ENCODE data around the gene ATP5MK. TPM values are rescaled to one million over a fixed set of nuclear protein-coding genes. Genes with fewer than 3 reads are reported as not detected.
A peak's percentile ranks its signal among the peaks of the same experiment; 100 is the strongest.
"Not testable (repeated sequence)": the region's sequence is repeated elsewhere in the genome, so short reads cannot be mapped to it uniquely, and the experiment has no call there.

Gene ATP5MK
- total RNA-seq, 2 donors from 2014 or later, result 870 to 985 TPM

DNA sequence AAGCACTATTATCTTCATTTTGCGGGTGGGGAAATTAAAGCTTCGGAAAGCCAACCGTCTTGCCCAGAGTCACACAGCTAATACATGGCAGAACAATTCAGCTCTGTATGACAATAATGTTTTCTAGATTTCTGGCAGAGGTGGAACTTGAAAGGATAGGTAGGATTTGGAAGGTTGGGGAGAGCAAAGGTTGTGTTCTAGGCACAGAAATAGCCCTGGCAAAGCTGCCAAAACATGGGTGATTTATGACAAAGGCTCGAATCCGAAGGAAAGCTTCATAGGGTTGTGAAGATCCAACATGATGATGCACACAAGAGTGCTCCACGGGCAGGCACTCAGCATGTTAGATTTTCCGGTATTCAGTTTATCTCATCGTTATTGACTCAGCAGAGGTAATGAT lies 19.3 kb upstream of the ATP5MK start:
- no peak for DNase-seq
- no peak for ATAC-seq

DNA sequence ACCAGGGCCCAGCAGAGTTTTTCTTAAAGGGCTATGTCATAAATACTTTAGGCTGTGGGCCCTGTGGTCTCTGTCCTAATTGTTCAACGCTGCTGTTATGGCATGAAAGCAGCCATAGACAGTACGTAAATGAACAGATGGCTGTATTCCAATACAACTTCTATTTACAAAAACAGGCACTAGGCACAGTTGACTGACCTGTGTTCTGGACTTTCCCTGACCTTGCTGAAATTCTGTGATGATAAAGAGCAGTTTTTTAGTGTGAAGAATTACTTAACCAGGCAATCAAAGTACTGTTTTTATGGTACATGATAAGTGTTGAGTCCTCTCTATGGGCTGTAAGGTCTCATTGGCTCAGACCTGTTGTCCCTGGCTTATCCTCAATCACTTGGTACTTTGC lies 17.3 kb upstream of the ATP5MK start:
- intact Hi-C loops (cut with DNase I), result no loop called here
- ATAC-seq, result no peak
- no peak for DNase-seq

More for the DNA sequence above, 19.3 kb upstream of the ATP5MK start:
- intact Hi-C loops (cut with DNase I), result loop anchor here in 1 of 2 donors (5.0 kb wide), 1 partner anchor 72 kb away; no protein-coding TSS in a partner anchor

DNA sequence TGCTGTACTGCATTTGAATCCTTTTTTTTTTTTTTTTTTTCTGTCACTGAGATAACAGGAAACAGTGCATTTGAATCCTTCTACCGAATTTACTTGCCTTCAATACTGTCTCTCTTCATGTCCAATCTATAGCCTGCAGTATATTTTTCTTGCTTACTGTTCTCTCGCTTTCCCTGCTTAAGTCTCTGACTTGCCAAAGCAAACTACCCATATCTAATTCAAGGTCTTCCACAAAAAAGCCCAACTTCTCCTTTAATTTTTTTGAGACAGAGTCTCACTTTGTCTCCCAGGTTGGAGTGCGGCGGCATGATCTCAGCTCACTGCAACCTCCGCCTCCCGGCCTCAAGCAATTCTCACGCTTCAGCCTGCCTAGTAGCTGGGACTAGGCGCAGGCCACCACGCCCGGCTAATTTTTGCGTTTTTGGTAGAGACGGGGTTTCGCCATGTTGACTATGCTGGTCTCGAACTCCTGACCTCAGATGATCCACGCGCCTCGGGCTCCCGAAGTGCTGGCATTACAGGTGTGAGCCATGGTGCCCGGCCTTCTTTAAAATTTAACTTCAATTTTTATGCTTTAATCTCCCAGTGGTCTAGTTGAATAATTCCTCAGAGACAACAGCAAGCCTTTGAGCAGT lies 1.0 kb upstream of the ATP5MK start:
- ATAC-seq, result no peak
- intact Hi-C loops (cut with DNase I), result no loop called here
- DNase-seq, result no peak

DNA sequence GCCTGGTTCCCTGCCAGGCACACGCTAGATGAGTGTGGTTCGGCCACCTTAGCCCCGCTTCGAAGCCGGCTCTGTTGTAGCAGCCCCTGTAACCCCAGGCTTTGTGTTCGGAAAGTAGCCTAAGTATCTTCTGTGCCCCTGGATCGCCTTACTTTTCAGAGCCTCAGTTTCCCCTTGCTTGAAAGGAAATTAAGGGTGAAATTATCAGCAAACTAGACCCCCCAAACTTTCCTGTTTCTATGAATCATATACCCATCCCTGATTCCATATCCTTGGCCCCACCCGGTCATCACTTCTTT lies 463 bp upstream of the ATP5MK start:
- ATAC-seq (no peak), DNase-seq (no peak)
- intact Hi-C loops (cut with DNase I), result no loop called here

DNA sequence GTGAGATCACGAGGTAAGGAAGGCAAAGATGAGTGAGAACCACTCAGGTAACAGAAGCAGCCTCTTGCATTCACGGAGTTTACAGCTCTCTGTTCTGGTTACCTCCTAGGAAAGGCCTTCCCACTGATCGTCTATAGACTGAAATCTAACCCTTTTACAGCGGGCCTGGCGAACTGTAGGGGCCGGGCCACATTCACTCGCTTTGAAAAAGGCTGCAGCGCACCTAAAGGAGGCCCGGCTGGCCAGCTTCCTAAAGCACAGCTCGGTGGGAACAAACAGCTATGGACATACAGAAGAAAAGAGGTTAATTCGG lies 565 bp downstream of the ATP5MK start:
- no peak for DNase-seq
- intact Hi-C loops (cut with DNase I), result no loop called here
- peak; percentile 12 to 26 for ATAC-seq

DNA sequence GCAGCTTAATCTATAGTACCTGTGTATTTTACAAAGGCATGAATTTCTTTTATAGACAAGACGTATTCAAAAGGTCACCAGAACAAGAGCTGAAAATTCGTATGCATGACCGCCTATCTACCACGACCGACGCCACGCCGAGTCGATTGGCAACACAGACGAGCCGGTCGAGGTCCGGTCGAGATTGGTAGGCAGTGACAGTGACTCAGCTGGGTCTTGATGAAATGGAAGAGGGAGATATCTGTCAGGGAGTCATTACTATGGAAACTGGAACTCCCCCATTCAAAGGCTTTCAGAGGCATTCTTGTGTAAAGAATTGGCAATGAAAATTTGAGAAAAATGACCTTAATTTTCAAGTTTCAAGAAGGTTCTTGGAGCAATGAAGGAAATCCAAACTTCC lies 2.1 kb downstream of the ATP5MK start:
- intact Hi-C loops (cut with DNase I), result no loop called here
- DNase-seq, result no peak
- ATAC-seq, result no peak

DNA sequence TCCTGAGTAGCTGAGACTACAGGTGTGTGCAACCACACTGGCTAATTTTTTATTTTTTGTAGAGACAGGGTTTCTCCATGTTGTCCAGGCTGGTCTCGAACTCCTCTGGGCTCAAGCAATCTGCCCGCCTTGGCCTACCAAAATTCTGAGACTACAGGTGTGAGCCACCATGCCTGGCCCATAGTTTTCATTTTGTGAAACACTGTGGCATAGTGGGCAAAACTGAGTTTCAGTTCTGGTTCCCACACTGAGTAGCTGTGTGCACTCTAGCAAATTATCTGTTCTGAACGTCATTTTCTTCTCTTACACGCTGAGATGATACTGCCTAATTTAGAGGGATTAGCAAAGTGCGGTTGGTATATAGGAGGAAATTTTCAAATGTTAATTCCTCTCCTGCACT lies 13.5 kb downstream of the ATP5MK start:
- intact Hi-C loops (cut with DNase I), result no loop called here
- DNase-seq, result no peak
- ATAC-seq, result no peak

DNA sequence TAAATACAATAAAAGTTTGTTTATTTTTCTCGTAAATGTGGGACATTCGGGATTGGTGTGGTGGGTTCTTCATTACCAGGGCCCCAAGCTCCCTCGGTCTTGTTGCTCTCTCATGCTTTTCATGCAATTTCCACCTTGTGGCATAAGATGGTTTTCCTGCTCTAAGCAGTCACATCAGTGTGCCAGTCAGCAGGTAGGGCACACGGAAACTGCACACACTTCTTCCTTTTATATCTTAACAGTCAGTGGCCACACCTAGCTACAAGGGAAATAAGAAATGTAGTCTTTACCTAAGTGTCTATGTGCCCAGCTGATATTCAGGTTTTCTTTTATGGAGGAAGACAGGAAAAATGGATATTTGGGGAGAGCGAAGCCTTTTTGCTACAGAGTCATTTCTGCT lies 22.0 kb downstream of the ATP5MK start:
- DNase-seq (no peak), ATAC-seq (no peak)
- intact Hi-C loops (cut with DNase I), result no loop called here

DNA sequence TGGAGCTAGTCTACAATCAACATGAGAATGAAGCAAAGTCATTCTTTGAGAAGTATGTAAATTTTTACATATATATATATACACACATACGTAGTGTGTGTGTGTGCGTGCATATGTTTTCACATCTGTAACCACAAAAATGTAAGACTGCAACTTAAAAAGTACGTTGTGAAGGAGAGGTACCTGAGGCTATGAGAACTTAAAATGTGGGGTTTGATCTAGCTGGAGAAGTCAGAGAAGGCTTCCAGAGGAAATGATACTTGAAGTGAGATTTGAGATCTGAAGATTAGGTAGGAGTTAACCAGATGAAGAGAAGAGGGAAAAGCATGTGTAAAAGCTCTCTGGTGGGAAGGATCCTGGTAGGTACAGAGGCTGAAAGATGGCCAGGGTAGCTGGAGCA lies 22.7 kb downstream of the ATP5MK start:
- intact Hi-C loops (cut with DNase I), result no loop called here
- DNase-seq (no peak), ATAC-seq (no peak)

DNA sequence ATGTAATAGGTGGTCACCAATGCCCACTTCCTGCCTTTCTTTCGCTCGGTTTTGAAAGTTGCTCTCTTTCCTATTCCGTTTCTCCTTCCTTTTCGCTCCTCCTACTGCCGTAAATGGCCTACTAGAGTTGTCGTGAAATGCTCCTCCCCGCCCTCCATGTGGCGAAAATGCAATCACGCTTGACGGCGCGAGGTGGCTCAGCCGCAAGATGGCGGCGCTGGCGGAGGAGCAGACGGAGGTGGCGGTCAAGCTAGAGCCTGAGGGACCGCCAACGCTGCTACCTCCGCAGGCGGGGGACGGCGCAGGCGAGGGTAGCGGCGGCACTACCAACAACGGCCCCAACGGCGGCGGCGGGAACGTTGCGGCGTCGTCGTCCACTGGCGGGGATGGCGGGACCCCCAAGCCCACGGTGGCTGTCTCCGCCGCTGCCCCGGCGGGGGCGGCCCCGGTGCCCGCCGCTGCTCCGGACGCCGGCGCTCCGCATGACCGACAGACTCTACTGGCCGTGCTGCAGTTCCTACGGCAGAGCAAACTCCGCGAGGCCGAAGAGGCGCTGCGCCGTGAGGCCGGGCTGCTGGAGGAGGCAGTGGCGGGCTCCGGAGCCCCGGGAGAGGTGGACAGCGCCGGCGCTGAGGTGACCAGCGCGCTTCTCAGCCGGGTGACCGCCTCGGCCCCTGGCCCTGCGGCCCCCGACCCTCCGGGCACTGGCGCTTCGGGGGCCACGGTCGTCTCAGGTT lies 28.3 kb downstream of the ATP5MK start, which contains the start of gene TAF5:
Gene TAF5 (plus strand): TSS at position 195 of the 737 bp plus-strand sequence. CDS start 14 bp downstream, at position 209.
- intact Hi-C loops (cut with DNase I), result no loop called here
- DNase-seq (peak; percentile 92), ATAC-seq (peak; percentile 91 to 93)

DNA sequence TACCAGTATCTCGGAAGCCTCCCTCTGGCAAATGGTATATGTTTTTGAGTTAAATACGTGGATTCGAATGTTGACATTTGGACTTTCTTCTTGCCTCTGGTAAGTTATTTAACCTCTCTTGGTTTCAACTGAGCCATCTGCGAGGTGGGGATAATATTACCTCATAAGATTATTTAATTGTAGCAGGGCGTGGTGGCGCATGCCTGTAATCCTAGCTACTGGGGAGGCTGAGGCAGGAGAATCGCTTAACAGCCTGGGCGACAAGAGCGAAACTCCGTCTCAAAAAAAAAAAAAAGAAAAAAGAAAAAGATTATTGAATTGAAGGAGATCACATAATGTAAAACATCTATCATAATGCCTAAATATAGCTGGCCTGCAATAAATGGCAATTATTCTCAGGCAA lies 28.9 kb downstream of the ATP5MK start:
- DNase-seq (no peak), ATAC-seq (no peak)
- intact Hi-C loops (cut with DNase I), result no loop called here

DNA sequence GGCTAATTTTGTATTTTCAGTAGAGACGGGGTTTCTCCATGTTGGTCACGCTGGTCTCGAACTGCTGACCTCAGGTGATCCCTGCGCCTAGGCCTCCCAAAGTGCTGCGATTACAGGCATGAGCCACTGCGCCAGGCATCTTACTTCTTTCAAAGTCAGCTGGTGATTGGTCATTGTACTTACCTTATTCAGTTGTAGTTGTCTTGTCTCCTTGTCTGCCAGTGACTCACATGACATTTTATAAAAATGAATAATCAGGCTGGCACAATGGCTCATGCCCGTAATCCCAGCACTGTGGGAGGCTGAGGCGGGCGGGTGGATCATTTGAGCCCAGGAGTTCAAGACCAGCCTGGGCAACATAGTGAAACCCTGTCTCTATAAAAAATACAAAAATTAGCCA lies 35.5 kb downstream of the ATP5MK start:
- ATAC-seq; intact Hi-C loops (cut with DNase I); DNase-seq: not testable (repeated sequence)

DNA sequence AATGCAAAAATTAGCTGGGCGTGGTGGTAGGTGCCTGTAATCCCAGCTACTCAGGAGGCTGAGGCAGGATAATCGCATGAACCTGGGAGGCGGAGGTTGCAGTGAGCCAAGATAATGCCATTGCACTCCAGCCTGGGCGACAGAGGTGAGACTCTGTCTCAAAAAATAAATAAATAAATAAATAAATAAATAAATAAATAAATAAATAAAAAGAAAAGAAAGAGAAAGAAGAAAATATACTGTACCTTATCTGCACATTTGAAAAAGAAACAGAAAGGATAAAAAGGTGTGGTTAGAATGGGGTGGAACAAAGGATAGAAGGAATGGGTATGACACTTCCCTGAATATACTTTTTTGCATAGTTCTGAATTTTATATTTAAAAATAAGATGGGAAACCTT lies 36.8 kb downstream of the ATP5MK start:
- DNase-seq; intact Hi-C loops (cut with DNase I); ATAC-seq: not testable (repeated sequence)

DNA sequence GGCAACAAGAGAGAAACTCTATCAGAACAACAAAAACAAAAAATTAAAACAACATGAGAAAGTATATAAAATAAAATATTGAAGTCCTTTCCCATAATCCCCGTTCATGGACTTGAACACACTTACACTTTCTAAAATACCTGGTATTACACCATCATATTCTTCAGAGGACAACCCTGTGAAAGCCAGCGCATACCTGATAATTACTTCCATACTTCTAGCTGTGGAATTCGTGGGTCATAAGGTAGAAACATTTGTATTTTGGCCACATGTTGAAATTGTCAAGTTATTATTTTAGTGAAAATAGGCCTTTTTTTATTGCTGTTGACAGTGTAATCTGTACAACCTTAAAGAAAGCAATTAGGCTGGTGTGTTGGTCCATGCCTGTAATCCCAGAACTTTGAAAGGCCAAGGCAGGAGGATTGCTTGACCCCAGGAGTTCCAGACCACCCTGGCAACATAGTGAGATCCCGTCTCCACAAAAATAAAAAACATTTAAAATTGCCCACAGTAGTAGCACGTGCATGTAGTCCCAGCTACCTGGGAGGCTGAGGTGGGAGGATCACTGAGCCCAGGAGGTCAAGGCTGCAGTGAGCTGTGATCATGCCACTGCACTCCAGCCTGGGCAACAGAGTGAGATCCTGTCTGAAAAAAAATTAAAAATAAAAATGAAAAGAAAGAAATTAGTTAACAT lies 40.2 kb downstream of the ATP5MK start:
- DNase-seq (no peak), ATAC-seq (no peak)
- intact Hi-C loops (cut with DNase I), result no loop called here

DNA sequence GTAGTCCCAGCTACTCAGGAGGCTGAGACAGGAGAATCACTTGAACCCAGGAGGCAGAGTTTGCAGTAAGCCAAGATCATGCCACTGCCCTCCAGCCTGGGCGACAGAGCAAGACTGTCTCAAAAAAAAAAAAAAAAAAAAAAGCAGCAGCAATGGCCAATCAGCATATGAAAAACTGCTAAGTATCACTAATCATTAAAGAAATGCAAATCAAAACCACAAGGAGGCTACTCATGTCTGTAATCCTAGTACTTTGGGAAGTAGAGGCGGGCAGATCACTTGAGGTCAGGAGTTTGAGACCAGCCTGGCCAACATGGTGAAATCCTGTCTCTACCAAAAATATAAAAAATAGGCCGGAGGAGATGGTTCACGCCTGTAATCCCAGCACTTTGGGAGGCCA lies 41.7 kb downstream of the ATP5MK start:
- intact Hi-C loops (cut with DNase I); ATAC-seq: not testable (repeated sequence)

DNA sequence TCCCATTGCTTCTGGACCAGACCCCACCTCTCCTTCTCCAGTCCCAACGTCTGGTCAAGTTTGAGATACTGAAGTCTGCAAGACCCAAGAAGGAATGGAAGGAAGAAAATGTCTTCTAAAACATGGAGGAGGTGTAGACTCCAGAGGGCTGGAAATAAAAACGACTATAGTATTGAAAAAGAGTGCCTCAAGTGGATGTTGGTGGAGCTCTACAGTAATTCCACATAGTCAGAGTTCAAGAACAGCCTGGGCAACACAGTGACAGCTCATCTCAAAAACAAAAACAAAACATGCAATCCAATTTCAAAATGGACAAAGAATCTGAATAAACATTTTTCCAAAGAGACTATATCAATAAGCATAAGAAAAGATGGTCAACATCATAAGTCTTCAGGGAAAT lies 43.0 kb downstream of the ATP5MK start:
- ATAC-seq, result no peak
- intact Hi-C loops (cut with DNase I), result no loop called here
- DNase-seq, result no peak

More for the DNA sequence above, 41.7 kb downstream of the ATP5MK start:
- DNase-seq, result not testable (repeated sequence)

DNA sequence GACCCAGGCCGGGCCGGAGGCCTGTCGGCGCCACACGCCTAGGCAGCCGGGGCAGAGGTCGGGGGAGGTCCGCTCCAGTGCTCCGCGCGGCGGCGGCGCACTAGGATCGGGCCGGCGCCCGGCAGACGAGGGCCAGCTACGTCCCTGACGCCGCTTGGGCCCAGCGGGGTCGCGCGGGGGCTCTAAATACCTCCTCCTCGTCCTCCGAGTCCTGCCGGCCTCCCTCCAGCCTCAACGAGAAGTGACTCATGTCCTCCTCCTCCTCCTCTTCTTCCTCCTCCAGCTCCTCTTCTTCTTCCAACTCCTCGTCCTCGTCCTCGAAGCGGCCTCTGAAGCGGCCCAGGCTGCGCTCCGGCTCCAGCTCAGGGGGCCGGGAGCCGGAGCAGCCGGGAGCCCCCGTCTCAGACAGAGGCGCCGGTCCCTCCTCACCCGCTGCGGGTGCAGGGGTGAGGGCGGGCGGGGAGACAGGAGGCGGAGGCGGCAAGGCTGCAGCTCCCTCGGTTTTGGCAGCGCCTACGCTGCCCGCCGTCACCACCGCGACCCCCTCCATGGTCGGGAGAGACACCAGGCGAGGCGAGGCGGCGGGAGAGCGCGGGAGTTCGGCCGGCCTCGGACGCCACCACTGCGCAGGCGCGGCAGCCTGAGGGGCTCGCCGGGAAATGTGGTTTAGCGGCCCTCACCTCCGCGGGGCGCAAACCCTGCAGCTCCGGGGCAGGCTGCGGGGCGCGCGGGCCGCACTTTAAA lies 45.6 kb downstream of the ATP5MK start, which contains the start of gene PCGF6:
Gene PCGF6 (minus strand): TSS at position 624 of the 744 bp plus-strand sequence. CDS start 74 bp downstream, at position 550.
- ATAC-seq (peak; percentile 98), DNase-seq (peak; percentile 87)
- intact Hi-C loops (cut with DNase I), result no loop called here

DNA sequence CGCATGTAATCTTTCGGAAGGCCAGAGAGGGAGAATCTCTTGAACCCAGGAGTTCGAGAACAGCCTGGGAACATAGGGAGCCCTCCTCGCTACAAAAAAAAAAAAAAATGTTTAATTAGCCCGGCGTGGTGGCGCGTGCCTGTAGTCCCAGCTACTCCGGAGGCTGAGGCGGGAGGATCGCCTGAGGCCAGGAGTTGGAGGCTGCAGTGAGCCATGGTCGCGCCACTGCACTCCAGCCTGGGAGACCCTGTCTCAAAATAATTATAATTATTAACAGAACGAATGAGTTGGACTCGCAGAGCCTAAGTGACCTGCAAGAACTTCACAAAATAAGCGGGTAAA lies 46.1 kb downstream of the ATP5MK start:
- DNase-seq, result no peak

More for the DNA sequence above, 46.1 kb downstream of the ATP5MK start:
- intact Hi-C loops (cut with DNase I), result no loop called here
- no peak for ATAC-seq

Measured in left cardiac atrium (tissue), 4 donors.